T-helper 1 cell treated with Interleukin-12 subunit alpha and Interleukin-12 subunit beta and Interleukin-4 antibody, amounts not matched to agents 30 ng/mL and 1 ng/mL, for 36 hours (primary cell): ENCODE measurements around the gene CHD5. TPM values are rescaled to one million over a fixed set of nuclear protein-coding genes. Genes with fewer than 3 reads are reported as not detected.

Source experiments
- intact Hi-C: fragments of 100-400 bp; cut with micrococcal nuclease; formaldehyde crosslinking; loops from one replicate; pipeline ENCODE4 v1.15.1; 2024
- total RNA-seq: library from RNA; stranded (reverse); gene quantifications from 2 replicates; pipeline ENCODE4 v1.2.3, GENCODE V29; 2022

Gene CHD5
- total RNA-seq, 1 donor from 2014 or later = 2.3 TPM

DNA sequence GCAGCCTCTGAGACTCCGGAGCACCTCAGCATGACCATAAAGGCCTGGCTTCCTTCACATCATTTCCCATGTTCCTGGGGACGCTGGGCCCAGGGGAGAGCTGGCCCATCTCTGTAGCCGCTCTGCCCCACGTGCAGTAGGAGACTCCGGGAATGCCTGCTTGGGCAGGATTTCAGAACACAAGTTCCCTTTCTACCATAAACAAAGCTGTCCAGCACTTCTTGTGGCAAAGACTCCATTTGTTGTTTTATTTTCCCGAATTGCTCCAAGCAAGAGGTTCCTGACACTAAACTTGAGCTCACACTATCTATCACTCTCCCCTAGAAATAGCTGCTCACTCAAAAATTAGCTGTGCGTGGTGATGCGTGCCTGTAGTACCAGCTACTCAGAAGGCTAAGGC, 21.9 kb downstream of the CHD5 start:
- intact Hi-C loops = no loop called here

DNA sequence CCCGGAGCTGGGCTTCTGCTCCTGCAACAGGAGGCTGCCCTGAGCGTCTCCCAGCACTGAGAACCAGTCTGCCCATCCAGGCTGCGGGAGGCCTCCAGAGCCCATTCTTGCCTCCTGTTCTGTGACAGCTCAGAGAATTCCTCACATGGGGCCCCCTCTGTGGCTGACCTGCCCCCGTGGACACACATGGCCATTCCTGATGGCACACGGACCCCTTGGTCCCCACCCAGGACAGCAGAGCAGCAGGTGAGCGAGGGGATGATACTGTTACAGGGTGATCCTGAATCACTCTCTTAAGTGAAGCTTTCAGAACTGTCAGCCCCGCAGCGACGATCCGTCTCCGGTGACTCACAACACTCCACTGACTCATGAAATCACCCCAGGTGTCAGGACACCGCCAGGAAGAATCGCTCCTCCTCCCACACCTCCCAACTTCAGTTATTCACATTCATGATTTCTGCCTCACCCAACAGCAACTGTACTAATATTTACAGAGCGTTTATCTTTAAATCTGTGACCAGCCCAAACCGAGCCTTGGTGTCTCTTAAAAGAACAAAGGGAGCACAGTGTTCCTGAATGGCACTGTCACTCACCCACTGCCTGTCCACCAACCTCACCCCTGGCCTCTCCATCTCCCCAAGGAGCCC, 22.5 kb downstream of the CHD5 start:
- intact Hi-C loops = no loop called here

DNA sequence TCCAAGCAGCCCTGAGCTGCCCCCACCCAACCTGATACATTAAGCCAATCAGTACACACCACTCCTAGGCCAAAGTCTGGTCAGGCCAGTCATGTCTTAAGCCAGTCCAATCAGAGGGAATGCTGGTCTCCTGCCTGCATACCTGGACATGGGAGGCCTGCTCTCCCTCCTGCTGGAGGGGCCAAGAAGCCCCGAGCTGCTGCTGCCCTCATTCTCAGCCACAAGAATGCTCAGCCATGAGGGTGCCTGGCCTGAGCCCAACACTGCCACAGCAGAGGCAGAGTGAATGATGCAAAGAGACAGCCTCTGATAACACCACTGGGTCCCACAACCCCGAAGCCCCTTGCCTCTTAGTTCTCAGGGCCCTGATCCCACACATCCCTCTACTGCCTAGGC, 23.0 kb downstream of the CHD5 start:
- intact Hi-C loops = no loop called here

DNA sequence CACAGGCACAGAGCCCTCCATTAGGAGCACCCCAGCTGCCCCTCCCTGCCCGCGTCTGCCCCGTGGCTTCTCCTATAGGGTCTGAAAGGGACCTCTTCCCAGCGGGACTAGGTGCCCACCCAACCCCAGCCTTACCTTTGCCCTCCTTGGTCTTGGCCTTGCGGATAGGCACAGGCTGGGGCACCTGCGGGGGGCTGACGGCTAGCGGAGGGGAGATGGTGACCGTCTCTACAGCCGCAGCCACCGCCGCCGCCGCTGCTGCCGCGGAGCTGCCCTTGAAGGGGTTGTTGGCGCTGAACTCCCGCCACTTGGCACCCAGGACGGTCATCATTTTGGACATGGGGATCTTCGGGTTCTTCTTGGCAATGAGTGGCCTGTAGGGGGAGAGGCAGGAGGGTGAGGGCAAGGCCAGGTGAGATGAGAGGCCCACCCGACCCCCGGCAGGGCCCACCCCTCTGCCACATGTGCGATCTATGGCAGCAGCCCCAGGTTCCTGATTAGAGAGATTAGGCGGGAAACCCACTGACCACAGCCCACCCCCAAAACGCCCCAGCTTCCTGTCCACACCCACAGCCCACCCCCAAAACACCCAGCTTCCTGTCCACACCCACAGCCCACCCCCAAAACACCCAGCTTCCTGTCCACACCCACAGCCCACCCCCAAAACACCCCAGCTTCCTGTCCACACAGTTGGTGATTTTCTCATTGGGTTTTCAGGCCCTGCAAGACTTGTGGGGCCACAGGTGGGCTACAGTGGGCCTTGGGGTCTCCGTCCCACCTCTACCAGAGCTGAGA, 25.4 kb downstream of the CHD5 start:
- intact Hi-C loops = no loop called here

DNA sequence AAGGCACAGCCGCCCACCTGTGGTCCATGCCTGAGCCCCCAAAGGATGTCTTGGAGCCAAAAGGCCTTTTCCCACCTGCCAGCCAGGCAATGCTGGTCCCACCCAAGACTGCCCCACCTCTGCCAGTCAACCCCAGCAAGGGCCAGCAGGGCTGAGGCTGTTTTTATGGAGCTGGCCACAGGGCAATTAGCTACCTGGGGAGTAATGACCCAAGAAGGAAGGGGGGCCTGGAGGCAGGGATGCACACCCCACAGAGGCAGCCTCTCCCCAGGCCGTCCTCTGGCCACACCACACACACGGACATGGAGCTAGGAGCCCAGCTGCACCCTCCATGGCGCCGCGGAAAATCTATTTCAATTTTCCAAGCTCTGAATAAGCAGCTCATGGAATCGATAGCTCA, 27.2 kb downstream of the CHD5 start:
- intact Hi-C loops = no loop called here

DNA sequence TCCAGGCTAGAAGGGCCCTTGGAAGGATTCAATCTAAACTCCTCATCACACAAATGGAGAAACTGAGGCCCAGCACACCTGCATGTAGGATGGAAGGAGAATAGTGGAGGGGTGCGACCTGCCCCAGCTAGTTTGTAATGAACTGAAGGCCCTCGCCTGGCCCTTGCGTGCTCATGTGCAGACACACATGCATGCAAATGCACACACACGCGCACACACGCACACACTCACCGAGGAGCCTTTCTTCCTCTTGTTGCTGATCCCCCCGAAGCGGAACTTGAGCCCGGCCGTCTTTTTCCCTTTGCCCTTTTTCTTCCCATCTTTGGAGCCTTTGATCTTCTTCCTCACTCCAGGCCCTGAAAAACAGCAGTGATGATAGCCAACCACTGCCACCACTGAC, 27.9 kb downstream of the CHD5 start:
- intact Hi-C loops = no loop called here

DNA sequence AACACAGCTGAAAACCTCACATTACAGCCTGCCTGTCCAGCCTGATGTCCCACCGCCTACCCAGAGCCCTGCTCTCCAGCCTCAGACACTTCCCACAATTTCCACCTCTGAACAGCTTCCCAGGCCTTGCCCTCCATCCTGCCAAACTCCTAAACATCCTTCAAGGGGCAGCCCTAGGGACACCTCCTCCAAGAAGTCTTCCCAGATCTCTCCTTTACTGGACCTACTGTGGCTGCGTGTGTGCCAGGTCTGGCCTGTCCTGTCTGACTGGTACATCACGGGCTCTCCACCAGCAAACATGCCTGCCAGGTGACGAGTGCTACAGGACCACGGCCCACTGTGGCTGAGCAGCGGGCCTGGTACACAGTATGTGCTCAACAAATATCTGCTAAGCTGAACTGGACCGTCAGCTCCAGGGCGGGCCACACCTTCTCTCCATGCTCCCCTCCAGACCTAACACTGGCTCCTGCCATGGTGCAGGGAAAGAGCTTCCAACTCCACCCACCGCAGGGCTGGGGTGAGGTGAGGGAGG, 28.8 kb downstream of the CHD5 start:
- intact Hi-C loops = no loop called here

DNA sequence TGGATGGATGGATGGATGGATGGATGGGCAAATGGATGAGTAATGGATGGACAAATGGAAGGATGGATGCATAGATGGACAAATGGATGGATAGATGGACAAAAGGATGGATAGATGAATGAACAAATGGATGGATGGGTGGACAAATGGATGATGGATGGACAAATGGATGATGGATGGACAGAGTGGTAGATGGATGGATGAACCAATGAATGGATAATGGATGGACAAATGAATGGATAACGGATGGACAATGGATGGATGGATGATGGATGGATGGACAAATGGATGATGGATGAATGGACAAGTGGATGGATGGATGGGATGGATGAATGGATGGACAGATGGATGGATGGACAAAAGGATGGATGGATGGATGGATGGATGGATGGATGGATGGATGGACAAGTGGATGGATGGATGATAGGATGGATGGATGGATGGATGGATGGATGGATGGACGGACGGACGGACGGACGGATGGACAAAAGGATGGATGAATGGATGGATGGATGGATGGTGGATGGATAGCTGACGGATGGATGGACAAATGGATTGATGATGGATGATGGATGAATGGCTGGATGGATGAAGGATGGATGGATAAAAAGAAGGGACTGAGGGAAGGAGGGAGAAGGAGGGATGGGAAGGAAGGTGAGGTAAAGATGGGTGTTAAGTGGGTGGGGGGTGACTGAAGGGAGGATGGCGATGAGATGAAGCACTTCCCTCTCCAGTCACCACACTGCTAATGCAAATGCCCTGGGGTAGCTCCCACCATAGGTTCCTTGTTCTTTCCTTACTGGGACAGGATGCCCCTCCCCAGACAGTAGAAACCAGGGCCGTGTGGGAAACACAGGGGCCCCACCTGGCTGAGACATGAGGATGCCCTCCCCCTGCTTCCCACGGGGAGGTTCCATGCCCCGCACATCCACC, 29.8 kb downstream of the CHD5 start:
- intact Hi-C loops = no loop called here

DNA sequence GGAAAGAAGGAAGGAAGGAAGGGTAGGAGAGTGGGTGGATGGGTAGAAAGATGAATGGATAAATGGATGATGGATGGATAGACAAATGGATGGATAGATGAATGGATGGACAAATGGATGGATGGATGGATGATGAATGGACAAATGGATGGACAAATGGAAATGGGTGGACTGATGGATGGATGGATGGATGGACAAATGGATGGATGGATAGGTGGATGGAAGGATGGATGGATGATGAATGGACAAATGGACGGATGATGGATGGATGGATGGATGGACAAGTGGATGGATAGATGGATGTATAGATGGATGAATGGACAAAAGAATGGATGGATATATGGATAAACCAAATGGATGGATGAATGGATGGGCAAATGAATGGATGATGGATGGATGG, 30.5 kb downstream of the CHD5 start:
- intact Hi-C loops = loop anchor here (5.0 kb wide), 1 partner anchor 638 kb away; the partner anchor contains the start of gene CAMTA1

DNA sequence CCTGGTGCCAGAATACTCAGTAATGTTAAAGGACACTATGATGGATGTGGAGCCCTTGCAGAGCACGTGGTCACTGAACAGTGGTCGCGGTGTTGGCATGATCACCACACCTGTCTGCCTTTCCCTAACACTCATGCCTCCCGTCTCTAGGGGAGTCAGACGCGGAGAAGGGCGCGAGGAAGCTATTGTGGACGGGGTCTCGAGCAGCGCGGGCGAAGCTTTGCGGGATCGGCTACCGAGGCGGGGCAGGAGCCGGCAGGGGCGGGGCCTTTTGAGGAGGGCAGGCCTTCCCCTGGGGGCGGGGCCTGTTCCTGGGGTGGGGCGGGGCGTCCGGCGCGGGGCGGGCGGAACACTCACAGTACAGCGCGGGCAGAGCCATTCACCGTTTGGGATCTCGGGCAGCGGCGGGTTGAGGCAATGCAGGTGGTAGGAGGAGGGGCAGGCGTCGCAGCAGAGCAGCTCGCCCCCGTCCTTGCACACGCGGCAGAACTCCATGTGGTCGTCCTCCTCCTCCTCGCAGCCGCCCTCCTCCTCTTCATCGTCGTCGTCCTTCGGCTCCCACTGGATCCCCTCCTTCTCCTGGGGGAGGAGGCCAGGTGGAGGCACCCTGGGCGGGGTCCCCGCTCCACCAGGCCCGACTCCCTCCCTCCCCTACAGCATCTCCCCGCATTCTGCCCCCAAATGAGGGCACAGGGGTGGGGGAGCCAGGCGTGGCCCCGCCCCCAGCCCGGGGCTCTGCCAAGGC, 31.5 kb downstream of the CHD5 start:
- intact Hi-C loops = loop anchor here (1.0 to 5.0 kb wide), 2 partner anchors 21 to 639 kb away; partner anchors contain the start of gene CAMTA1

DNA sequence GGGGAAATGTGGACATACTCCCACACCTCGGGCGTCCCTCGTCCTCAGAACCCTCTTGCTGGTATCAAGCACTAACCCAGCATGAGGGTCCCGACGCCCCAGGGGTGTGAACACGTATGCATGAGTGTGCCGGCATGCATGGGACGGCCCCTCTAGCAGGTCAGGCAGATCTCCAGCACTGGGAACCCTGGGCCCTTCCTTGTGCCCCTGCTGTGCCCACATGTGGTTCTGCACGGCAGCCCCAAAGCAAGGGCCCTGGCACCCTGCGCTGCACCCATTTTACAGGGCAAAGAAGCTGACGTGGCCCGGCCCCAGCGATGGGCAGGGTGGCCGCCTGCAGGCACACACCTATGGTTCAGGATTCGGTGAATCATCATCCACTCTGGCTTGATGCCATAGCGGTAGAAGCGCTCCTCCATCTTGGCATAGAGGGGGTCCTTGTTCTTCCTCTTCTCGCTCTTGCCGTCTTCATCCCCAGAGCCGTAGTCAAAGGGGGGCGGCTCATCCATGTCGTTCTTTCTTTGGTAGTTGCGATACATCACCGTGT, 34.2 kb downstream of the CHD5 start:
- intact Hi-C loops = loop anchor here (5.0 kb wide), 1 partner anchor 641 kb away; the partner anchor contains the start of gene CAMTA1

DNA sequence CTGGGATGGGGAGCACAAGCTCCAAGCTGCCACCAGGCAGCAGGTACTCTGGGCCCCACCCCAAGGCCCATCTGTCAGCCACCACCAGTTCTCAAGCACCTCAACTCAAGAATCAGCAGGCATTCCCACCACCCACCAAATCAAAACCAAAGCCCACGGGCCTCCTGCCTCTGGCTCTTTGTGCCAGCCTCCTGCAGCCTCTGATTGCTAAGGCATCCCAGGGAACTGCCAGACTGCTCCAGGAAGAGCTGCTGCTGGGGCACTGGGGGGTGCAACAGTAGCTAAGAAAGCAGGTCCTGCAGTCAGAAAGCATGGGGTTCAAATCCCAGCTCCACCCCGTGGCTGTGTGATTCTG, 34.7 kb downstream of the CHD5 start:
- intact Hi-C loops = loop anchor here (5.0 kb wide), 1 partner anchor 642 kb away; the partner anchor contains the start of gene CAMTA1

DNA sequence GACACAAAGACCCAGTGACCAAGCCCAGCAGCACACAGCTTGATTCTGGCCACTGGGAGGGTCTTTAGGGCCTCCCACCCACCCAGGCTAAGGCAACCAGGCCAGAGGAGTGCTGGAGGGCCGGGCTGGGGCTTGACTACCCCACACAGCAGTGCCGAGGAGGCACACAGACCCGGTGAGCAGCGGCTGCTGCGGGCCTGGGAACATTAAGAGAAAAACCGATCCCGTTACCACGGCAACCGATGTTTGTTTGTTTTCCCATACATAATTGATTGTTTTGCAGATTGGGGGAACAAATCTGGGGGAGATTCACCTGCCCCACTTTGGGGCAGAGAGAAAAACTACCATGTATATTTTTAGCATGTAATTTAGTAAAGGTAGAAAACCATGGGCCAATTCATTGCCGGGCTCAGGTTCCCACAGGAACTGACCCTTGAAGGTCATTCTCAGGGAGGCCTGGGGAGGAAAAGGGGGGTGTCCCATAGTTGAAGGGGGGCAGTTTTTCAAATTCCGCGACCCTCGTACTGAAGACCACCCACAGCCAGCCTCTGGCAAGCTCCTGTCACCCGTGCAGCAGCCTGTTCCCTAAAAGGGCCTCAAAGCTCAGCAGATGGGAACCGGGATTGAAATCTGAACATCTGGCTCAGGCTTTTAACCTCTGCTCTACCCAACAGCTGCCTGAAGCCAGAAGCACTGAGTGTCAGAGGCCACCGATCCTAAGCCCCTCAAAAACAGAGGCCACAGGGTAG, 35.3 kb downstream of the CHD5 start:
- intact Hi-C loops = loop anchor here (5.0 kb wide), 1 partner anchor 642 kb away; the partner anchor contains the start of gene CAMTA1

DNA sequence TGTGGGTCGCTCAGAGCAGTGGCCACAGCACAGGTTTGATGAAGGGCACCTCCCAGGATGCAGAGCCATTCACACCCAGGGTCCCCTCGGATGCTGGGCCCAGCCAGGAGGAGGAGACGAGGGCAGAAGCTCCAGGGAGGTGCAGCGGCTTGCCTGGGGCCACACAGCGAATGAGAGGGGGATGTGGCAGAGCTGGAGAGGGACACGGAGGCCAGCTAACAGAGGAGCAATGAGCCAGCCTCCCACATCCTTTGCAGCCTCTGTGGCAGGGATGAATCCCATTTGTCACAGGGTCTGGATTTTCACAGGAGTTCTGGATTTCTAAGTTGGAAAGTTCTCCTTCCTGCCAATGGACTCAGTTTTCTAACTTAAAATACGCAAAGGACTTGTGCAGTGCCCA, 35.9 kb downstream of the CHD5 start:
- intact Hi-C loops = no loop called here

DNA sequence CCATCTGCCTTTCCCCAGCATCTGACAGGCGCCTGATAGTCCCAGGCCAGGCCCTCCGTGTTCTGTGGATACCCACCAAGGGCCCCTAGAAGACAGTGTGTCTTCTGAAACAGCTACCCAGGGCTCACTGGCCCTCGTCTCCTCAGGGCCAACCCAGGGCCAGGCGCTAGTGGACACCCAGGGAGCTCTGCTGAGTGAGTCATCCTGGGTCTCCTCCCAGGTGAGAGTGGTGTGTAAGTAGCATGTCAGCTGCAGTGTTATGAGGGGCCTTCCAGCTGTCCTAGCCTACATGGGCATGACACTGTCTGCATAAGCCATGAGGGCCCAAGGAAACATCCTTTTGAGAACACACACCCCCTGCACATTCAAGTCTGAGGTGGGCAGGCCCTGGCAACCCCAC, 36.7 kb downstream of the CHD5 start:
- intact Hi-C loops = no loop called here

DNA sequence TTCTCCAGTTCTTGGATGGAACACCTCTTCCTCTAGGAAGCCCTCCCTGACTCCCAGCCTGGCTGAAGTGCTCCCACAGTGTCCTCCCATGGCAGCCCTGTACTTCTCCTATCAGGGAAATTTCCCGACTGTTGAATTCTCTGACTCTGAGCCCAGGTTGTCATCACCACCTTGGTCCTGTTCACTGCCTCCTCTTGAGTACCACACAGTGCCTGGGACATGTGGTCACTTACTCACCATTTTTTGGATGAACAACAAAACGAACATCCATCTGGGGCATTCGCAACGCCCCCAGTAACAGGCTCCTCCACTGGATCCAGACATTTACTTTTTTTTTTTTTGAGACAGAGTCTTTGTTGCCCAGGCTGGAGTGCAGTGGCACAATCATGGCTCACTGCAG, 37.4 kb downstream of the CHD5 start:
- intact Hi-C loops = no loop called here

DNA sequence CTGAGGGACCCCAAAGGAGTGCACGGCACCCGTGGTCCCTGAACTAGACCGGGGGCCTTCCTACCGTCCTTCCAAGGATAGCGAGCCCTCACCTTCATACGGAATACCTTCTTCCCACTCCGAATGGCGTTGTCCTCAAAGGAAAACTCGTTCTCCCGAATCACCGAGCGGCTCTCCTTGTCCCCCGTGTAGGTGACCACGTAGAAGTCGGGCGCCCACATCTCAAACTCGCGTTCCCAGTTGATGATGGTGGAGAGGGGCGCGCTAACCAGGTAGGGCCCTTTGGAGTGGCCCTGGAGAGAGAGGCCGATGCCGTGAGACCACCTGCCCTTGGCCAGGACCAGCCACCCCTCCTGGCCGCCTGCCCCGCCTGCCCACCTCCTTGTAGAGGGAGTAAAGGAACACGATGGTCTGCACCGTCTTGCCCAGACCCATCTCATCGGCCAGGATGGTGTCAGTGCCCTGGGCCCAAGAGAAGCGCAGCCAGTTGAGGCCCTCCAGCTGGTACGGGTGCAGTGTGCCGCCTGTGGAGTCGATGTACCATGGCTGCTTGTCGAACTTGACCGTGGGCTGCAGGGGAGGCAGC, 38.0 kb downstream of the CHD5 start:
- intact Hi-C loops = no loop called here

DNA sequence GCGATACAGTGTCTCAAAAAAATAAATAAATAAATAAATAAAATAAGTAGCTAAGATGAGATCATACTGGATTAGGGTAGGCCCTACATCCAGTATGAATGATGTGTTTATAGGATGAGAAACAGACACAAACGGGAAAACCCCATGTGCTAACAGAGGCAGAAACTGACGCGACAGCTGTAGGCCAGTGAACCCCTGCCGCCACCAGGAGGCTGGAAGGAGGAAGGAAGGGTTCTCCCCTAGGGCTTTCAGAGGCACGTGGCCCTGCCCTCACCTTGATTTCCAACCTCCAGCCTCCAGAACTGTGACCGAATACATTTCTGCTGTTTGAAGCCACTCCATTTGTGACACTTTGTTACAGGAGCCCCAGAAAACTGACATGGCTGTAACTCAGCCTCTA, 38.5 kb downstream of the CHD5 start:
- intact Hi-C loops = no loop called here

DNA sequence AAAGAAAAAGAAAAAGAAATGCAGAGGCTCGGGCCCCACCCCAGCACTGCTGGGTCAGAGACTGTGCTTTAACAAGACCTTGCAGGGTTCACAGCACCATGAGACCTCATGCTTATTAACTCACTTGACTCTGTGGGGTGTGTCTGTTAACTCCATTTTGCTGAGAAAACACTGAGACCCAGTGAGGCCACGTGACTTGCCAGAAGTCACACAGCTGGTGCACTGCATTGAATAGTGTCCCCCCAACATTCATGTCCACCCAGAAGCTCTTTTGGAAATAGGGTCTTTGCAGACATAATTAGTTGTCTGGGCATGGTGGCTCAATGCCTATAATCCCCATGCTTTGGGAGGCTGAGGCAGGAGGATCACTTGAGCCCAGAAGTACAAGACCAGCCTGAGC, 39.7 kb downstream of the CHD5 start:
- intact Hi-C loops = no loop called here
